LNCaP clone FGC (cell line): ENCODE measurements around the gene OR10D3.

Experiments
- DNase-seq: peaks from one replicate; pipeline ENCODE4 v3.0.0-alpha.2; 2011; ENCODE audit warnings: low read depth
- H3K4me3 ChIP-seq: 2 replicates; pipeline ENCODE4 v1.5.1; 2011; ENCODE audit warnings: mild to moderate bottlenecking, low read depth, low read length, control low read depth
- CTCF ChIP-seq: IDR thresholded peaks from 2 replicates; pipeline ENCODE4 v1.5.1; 2012; ENCODE audit warnings: mild to moderate bottlenecking; ENCODE audit not compliant: control insufficient read depth, insufficient read depth; ENCODE audit errors: extremely low read depth

OR10D3 gene

DNA sequence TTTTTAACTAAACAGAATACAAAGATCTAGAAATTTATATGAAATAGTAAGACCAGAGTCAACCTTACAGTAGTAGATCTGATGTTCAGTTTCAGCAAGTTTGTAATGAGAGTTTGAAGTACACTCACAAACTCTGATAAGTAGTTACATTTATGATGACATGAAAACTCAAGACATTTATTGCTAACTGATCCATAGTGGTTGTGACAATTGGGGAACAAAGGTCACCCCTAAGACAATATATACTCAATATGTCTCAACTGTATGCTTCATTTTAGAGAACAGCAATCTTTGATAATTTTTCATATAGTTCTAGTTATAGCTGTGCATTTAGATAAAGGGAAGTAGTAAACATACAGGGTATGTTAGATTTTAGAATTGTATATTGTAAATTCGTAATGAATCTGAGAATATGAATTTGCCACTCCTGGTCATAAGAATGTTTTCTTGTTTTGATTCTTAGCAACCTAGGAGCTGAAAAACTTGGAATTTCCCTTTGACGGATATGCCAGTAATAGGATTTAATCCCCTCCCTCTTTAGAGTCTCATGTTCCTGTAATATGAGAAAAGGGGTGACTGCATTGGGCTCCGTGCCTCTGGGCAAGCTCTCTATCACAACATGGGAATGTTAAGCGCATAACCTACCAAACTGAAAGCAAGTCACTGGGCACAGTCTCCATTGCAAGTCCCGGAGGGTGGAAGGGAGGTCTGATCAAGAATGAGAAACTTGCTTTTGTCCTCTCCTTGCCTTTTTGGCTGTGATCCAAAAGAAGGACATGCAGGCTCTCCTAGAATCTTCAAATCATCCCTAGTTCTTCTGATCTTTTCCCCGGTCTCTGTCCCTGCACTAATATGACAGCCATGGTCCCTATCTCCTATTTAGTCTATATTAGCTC lies 11.4 kb downstream of the OR10D3 start:
- DNase-seq, result no peak
- no peak for TF ChIP-seq CTCF
- H3K4me3 ChIP-seq, result no peak overlapping the region

DNA sequence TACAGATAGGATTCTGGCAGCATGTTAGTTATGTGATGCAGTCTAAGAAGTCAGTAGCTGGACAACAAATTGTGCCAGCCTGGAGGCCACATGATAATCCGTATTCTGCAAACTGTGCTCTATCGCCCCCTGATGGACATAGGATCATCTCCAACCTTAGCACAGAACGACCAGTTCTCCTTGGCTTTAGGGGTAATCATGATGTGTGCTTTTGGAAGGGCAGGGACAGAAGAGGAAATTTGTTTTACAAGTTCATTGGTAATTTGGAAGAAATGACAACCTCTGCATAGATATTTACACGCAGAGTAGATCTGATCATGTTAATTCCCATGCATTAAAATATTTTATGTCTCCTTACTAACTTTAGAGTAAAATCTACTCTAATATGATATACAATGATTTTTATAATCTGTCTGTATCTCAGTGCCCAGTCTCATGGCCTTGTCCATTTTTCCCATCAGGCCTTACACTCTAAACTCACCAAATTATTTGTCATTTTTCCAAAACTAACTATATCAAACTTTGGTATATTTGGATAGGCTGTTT lies 12.1 kb downstream of the OR10D3 start:
- DNase-seq, result peak; percentile 39
- no peak overlapping the region for H3K4me3 ChIP-seq
- TF ChIP-seq CTCF, result peak; percentile 82

DNA sequence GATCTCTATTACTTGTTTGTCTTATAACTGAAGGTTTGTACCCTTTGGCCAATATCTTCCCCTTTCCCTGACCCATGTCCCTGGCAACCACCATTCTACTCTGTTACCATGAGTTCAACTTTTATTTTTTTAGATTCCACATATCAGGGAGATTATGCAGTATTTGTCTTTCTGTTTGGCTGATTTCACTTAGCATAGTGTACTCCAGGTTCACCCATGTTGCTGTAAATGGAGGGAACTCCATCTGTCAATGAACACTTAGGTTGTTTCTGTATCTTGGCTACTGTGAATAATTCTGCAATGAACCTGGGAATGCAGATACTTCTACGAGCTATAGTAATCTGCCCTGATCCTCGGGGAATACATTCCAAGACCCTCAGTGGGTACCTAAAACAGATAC lies 14.9 kb downstream of the OR10D3 start:
- no peak for TF ChIP-seq CTCF

GRCh38 chr11:124198897-124199296 lies 15.8 kb downstream of the OR10D3 start:
- TF ChIP-seq CTCF, result no peak
- H3K4me3 ChIP-seq, result no peak overlapping the region
- DNase-seq, result no peak

More for the DNA sequence above, 14.9 kb downstream of the OR10D3 start:
- DNase-seq, result no peak
- no peak overlapping the region for H3K4me3 ChIP-seq

DNA sequence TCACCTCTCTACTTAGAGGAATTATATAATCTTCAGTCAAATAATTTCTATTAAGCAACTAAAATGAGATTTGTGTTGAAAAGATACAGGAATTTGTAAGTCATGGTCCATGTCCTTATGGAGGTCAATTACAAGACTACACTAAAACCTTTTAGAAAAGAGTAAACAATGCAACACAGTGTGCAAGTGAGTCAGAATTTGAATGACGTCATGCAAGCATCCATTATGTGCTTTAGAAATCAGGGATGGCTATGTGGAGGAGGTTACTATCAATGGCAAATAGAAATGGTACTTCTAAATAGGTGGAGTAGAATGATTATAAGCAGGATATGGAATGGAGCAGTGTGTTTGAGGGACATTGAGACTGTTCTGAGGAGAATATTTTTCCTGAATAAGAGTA lies 16.6 kb downstream of the OR10D3 start:
- DNase-seq, result no peak
- H3K4me3 ChIP-seq, result no peak overlapping the region
- no peak for TF ChIP-seq CTCF

DNA sequence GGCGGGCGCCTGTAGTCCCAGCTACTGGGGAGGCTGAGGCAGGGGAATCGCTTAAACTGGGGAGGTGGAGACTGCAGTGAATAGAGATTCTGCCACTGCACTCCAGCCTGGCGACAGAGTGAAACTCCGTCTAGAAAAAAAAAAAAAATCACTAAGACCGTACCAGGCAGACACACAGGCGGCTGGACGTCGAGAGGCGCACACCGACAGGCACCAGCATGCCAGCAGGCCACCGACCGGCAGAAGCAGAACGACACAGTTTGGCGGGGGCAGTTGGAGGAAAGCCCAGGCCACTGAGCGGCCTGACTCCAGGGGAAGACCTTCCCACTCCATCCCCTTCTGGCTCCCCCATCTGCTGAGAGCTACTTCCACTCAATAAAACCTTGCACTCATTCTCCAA lies 17.5 kb downstream of the OR10D3 start:
- no peak overlapping the region for H3K4me3 ChIP-seq
- TF ChIP-seq CTCF, result no peak
- DNase-seq, result no peak
